Measurements from ENCODE around the gene KCTD2. TPM values are rescaled to one million over a fixed set of nuclear protein-coding genes. Genes with fewer than 3 reads are reported as not detected.
A peak's percentile ranks its signal among the peaks of the same experiment; 100 is the strongest.

Gene KCTD2
- total and polyA plus RNA-seq, 4 donors: 15.1 to 22.3 (median 19.4) TPM

DNA sequence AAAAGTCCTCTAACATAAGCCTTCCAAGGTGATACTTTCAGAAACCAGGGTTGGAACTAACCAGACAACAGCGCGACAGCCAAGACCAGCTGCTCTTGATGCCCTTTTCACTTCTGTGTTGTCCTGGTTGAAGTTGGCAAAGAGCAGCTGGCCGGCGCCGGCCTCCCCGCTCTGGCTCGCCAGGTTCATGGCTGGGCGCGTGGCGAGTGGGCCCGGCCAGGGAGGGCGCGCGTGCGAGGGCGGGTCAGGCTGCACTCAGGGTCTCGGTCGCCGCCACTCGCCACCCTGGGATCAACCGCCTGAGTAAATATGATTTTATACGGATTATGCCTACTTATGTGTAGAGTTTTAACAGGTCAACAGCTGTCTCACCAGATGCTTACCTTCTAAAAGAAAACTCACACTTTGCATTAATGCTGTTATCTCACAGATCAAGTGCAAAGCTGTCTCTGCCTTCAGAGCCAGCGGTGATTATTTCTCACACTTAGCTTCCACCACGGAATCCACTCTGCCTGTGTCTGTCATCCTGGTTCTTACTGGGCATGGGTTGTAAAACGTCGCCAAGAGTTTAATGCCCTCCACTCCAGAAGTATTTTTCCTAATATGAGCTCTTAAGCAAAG lies 13.5 kb downstream of the KCTD2 start:
- DNase-seq: no peak
- WGBS, 2 donors: 93 to 96% methylated on average over 26 of the region's 26 CpGs
- H3K4me3 ChIP-seq: no peak overlapping the region
- peaks cover 0 to 5% (median 0%) of the 10 kb centered on the region in 5 donors for H3K4me1 ChIP-seq (ENCODE audit: control insufficient read depth in 5 of 5, insufficient read depth in 5 of 5, low read length in 5 of 5)
- TF ChIP-seq, protein P1, sequence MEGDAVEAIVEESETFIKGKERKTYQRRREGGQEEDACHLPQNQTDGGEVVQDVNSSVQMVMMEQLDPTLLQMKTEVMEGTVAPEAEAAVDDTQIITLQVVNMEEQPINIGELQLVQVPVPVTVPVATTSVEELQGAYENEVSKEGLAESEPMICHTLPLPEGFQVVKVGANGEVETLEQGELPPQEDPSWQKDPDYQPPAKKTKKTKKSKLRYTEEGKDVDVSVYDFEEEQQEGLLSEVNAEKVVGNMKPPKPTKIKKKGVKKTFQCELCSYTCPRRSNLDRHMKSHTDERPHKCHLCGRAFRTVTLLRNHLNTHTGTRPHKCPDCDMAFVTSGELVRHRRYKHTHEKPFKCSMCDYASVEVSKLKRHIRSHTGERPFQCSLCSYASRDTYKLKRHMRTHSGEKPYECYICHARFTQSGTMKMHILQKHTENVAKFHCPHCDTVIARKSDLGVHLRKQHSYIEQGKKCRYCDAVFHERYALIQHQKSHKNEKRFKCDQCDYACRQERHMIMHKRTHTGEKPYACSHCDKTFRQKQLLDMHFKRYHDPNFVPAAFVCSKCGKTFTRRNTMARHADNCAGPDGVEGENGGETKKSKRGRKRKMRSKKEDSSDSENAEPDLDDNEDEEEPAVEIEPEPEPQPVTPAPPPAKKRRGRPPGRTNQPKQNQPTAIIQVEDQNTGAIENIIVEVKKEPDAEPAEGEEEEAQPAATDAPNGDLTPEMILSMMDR (IDR thresholded peaks at IDR 0.05; ENCODE audit: control extremely low read depth, extremely low read depth): no peak
- peaks cover 0 to 3% (median 0%) of the 10 kb centered on the region in 4 donors for H3K9me3 ChIP-seq (ENCODE audit: control insufficient read depth in 4 of 4, insufficient read depth in 3 of 4, low read length in 3 of 4)
- no peak overlapping the region for H3K9ac ChIP-seq (ENCODE audit: insufficient read depth in 1 of 2, low read length in 2 of 2)
- H3K27me3 ChIP-seq (ENCODE audit: control insufficient read depth in 3 of 3, insufficient read depth in 3 of 3, low read length in 2 of 3): no peaks in the 10 kb centered on the region
- ATAC-seq (ENCODE audit: insufficient read depth, low FRiP score): no peak
- peak overlapping the region in 1 of 2 donors; percentile 69 for H3K27ac ChIP-seq (ENCODE audit: low read depth in 1 of 2, low read length in 1 of 2)
- H3K36me3 ChIP-seq (ENCODE audit: control insufficient read depth in 4 of 4, insufficient read depth in 4 of 4, low read length in 4 of 4): peaks cover 2 to 44% (median 35%) of the 10 kb centered on the region in 4 donors

DNA sequence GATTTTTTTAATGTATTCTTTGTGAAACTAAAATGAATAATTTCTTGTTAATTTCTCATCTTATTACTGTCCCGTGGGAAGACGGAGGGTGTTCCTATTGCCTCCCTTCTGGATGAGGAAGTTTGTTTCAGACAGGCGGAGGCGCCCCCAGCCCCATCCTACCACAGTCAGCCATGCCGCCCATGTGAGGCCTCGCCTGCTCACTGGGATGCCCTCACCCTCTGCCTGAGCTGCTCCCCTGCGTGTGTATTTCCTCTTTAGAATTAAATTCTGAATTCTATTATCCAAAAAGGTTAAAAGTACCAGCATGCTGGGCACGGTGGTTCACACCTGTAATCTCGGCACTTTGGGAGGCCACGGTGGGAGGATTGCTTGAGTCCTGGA lies 14.0 kb downstream of the KCTD2 start:
- TF ChIP-seq, protein P1 (IDR thresholded peaks at IDR 0.05; ENCODE audit: control extremely low read depth, extremely low read depth): no peak
- 91 to 95% methylated on average over 10 of the region's 10 CpGs for WGBS, 2 donors
- peaks cover 0 to 5% (median 0%) of the 10 kb centered on the region in 5 donors for H3K4me1 ChIP-seq (ENCODE audit: control insufficient read depth in 5 of 5, insufficient read depth in 5 of 5, low read length in 5 of 5)

GRCh38 chr17:75061618-75062017 lies 14.6 kb downstream of the KCTD2 start:
- H3K27ac ChIP-seq (ENCODE audit: low read depth in 1 of 2, low read length in 1 of 2): no peak overlapping the region
- H3K36me3 ChIP-seq (ENCODE audit: control insufficient read depth in 4 of 4, insufficient read depth in 4 of 4, low read length in 4 of 4): peaks cover 2 to 44% (median 31%) of the 10 kb centered on the region in 4 donors
- DNase-seq (no peak), ATAC-seq (ENCODE audit: insufficient read depth, low FRiP score) (no peak)
- no peak overlapping the region for H3K9ac ChIP-seq (ENCODE audit: insufficient read depth in 1 of 2, low read length in 2 of 2)
- peaks cover 0 to 5% (median 0%) of the 10 kb centered on the region in 5 donors for H3K4me1 ChIP-seq (ENCODE audit: control insufficient read depth in 5 of 5, insufficient read depth in 5 of 5, low read length in 5 of 5)
- TF ChIP-seq, protein P1 (IDR thresholded peaks at IDR 0.05; ENCODE audit: control extremely low read depth, extremely low read depth): no peak
- no peak overlapping the region for H3K4me3 ChIP-seq
- peaks cover 0 to 3% (median 0%) of the 10 kb centered on the region in 4 donors for H3K9me3 ChIP-seq (ENCODE audit: control insufficient read depth in 4 of 4, insufficient read depth in 3 of 4, low read length in 3 of 4)
- no peaks in the 10 kb centered on the region for H3K27me3 ChIP-seq (ENCODE audit: control insufficient read depth in 3 of 3, insufficient read depth in 3 of 3, low read length in 2 of 3)
- WGBS, 2 donors: 91 to 93% methylated on average over 8 of the region's 8 CpGs

More for the DNA sequence above, 14.0 kb downstream of the KCTD2 start:
- no peaks in the 10 kb centered on the region for H3K27me3 ChIP-seq (ENCODE audit: control insufficient read depth in 3 of 3, insufficient read depth in 3 of 3, low read length in 2 of 3)
- DNase-seq (no peak), ATAC-seq (ENCODE audit: insufficient read depth, low FRiP score) (no peak)
- peaks cover 0 to 3% (median 0%) of the 10 kb centered on the region in 4 donors for H3K9me3 ChIP-seq (ENCODE audit: control insufficient read depth in 4 of 4, insufficient read depth in 3 of 4, low read length in 3 of 4)
- no peak overlapping the region for H3K9ac ChIP-seq (ENCODE audit: insufficient read depth in 1 of 2, low read length in 2 of 2)
- H3K27ac ChIP-seq (ENCODE audit: low read depth in 1 of 2, low read length in 1 of 2): no peak overlapping the region
- H3K36me3 ChIP-seq (ENCODE audit: control insufficient read depth in 4 of 4, insufficient read depth in 4 of 4, low read length in 4 of 4): peaks cover 2 to 44% (median 34%) of the 10 kb centered on the region in 4 donors
- H3K4me3 ChIP-seq: no peak overlapping the region

Measured in lung (tissue), 12 donors.